HG02623 (cell line): ENCODE data around the gene BCL2L13.
"Not testable (repeated sequence)": the region's sequence is repeated elsewhere in the genome, so short reads cannot be mapped to it uniquely, and the experiment has no call there.

ENCODE experiments used
- ATAC-seq: cut with Tn5 transposase; IDR thresholded peaks from one replicate; pipeline ENCODE4 v1.9.1; 2021; ENCODE audit warnings: moderate library complexity; ENCODE audit not compliant: unreplicated experiment

Gene BCL2L13

GRCh38 chr22:17753401-17753989 is 114.9 kb downstream of the BCL2L13 start:
- ATAC-seq = no peak

GRCh38 chr22:17754233-17754925 is 115.8 kb downstream of the BCL2L13 start:
- no peak for ATAC-seq

GRCh38 chr22:17761138-17761488 is 122.6 kb downstream of the BCL2L13 start:
- no peak for ATAC-seq

DNA sequence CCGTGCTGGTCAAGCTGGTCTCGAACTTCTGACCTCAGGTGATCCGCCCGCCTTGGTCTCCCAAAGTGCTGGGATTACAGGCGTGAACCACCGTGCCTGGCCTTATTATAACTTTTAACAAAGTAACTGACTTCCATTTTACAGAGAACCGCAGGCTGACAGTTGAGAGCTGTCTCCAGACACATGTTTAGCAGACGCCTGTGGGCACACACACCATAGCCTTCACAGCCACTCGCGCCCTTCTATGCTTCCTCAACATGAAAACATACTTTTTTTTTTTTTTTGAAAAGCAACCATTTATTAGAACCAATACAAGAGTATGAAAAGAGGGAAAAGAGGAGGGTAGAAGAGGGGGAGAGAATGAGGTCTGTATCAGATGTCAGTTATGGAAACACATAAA is 124.9 kb downstream of the BCL2L13 start:
- not testable (repeated sequence) for ATAC-seq

DNA sequence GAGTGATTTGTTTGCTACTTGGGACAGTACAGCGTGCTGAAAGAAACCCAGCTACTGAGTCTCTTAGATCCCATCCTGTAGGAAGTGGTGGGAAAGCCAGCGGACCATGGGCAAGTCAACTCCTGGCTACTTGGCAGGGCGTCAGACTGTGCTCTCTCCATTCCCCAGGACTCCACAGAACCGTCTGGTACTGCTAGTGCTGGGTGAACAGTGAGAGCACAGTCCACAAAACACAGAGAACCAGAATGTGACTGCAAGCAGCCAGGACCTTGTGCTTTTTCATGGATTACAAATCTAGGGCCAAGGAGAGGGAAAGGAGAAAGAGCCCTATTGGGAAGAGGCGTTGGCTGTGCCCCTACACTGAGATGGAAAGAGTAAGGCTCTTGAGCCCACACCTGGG is 125.5 kb downstream of the BCL2L13 start:
- ATAC-seq = no peak

- ATAC-seq = not testable (repeated sequence)
Measured at GRCh38 chr22:17764852-17765251, 126.3 kb downstream of the BCL2L13 start.

DNA sequence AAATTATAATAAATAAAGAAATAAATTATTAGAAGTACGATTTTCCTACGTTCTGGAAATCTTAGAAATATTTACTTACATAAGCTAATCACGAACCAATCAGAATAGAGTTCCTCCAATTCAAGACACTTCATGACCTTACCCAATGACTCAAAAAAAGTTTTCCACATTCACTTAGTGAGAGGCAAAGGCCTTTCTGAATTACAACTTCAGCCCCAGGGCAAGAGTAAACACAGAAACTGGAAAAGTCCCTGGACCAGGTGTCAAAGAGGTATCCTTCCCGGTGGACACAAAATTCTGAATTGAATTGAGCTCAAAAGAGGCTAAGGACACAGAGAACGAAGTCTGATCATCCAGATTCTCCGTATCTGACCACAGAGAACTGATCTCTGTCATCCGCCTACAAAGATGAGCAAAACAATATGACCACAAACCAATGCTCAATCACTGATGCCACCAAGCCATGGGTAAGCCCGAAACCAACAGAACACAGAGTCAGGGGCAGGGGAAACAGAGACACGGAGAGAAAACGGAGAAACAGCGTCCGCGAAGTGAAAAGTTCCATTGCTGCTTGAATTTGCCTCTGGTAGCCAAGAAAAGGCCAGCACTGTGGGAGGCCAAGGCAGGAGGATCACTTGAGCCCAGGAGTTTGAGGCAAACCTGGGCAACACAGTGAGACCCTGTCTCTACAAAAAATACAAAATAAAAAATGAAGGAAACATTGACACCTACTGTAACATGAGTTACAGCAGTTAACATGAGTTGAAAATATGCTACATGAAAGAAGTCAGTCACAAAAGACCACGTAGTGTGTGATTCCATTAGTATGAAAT is 128.9 kb downstream of the BCL2L13 start:
- peak; percentile 59 for ATAC-seq

GRCh38 chr22:17769013-17769715 is 130.6 kb downstream of the BCL2L13 start:
- no peak for ATAC-seq

- ATAC-seq = no peak
Measured at GRCh38 chr22:17769716-17770082, 131.1 kb downstream of the BCL2L13 start.

GRCh38 chr22:17770180-17771077 is 131.9 kb downstream of the BCL2L13 start:
- no peak for ATAC-seq

- no peak for ATAC-seq
Measured at GRCh38 chr22:17772249-17772957, 133.8 kb downstream of the BCL2L13 start.

DNA sequence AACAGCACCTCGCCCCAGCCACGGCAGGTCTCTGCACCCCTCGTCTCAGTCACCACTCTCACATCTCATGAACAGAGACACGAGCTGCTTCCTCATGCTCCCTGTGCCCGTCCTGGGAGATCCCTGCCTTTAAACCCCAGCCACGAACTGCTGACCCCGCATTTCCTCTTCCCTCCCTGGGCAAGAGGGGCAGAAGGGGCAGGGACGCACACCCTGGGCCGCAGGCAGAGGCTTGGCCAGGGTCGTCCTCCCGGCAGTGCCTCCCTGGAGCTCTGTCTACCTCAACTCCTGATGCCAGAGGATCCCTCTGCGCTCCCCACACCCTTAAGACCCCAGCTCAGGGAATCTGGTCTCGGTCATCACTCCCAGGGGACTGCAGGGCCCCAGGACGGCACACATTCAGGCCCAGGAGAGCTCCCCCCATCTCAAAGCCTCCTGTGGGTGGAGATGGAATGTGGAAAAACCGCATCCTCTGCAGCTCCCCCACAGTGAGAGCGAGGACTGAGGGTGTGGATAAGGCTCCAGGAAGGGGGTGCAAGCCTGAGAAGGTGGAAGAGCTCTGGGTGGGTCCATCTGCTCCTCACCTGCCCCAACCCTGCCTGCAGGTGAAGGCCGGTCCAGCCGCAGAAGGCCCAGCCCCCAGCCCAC is 134.5 kb downstream of the BCL2L13 start:
- no peak for ATAC-seq

DNA sequence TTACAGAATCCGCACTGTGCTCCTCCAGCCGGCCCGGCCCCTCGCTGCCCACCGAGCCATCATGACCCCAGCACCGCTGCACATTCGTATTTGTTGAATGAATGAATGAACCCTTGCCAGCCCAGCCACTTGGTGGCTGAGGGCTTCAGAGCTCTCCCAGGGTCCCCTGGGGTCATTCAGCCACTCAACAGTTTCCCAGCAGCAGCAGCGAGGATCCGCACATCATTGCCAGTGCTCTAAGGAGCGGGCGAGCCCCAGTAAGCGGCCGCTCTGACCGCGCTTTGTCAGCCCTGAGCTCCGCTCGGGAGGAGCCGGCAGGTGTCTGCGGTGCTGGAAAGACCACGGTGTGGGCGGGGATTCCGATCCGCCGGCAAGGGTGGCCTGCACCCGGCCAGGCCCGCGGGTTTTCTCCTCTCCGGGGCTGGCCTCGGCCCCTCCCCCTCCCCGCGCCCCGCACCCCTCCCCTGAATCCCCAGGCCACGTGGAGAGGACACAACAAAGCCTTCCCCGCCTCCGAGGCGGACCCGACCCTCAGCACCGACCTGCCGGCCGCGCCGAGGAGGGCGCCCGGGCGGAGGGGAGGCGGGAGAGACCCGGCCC is 135.1 kb downstream of the BCL2L13 start:
- peak; percentile 29 for ATAC-seq

GRCh38 chr22:17774206-17774925 is 135.8 kb downstream of the BCL2L13 start, which contains the start of gene BID:
Gene BID, minus strand, starts transcription at chr22:17774469. Its CDS starts 24,353 bp downstream, at chr22:17750116.
- peak; percentile 34 for ATAC-seq

GRCh38 chr22:17774926-17775685 is 136.5 kb downstream of the BCL2L13 start:
- no peak for ATAC-seq

DNA sequence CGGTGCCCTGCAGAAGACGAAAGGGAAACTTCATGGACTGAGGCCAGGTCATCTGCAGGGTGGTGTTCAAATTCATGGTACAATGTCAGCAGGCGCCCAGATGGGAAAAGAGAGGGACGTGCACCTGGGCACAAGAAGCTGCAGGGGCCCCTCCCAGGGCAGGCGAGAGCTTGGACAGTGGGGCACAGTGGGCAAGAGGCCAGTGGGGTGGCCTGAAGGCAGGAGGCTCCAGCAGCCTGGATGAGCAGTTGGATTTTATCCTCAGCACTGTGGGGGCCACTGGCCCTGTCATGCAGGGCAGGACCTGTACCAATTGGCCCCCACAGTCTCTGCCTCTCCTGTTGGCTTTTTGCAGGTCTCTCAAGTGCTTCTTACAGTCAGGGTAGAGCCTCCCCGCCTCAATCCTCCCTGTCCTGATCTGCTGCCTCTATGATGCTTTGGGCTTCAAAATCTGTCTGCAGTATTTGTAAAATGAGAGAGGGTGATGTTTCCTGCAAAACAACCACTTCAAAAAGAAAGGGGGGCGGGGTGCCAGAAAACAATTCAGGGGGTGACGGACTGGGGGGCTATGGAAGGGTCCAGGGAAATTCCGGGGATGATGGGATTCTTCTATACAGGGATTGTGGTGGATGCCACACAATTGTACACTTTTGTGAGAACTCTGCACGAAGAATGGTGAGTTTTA is 137.4 kb downstream of the BCL2L13 start:
- no peak for ATAC-seq
